GM23338 (cell line): Measurements from ENCODE around the gene TNMD. TPM values are rescaled to one million over a fixed set of nuclear protein-coding genes. Genes with fewer than 3 reads are reported as not detected.

Experiments
- ATAC-seq: fragments of 200-7000 bp; cut with Tn5 transposase; 3 replicates; pipeline ENCODE4 v1.9.1; 2020
- DNase-seq: peaks from one replicate; pipeline ENCODE4 v3.0.0-alpha.2; 2015; ENCODE audit warnings: low spot score
- H2AFZ ChIP-seq: fragments of 200-600 bp; sonication (generic); 2 replicates; pipeline ENCODE4 v1.8.0; 2016; ENCODE audit warnings: antibody characterized with exemption, mild to moderate bottlenecking, moderate library complexity
- H3F3A ChIP-seq: fragments of 200-600 bp; sonication (generic); replicated peaks from 2 replicates; pipeline ENCODE4 v1.8.0; 2017; ENCODE audit warnings: antibody characterized with exemption, mixed run types, low read depth
- H3K27ac ChIP-seq: fragments of 200-600 bp; sonication (generic); 2 replicates; pipeline ENCODE4 v1.6.1; 2016; ENCODE audit warnings: low read depth
- H3K27me3 ChIP-seq: fragments of 200-600 bp; sonication (generic); 2 replicates; pipeline ENCODE4 v1.8.0; 2016; ENCODE audit warnings: mild to moderate bottlenecking, mixed run types, moderate library complexity; ENCODE audit not compliant: insufficient read depth
- H3K36me3 ChIP-seq: fragments of 200-600 bp; sonication (generic); 2 replicates; pipeline ENCODE4 v1.8.0; 2016; ENCODE audit warnings: mild to moderate bottlenecking; ENCODE audit not compliant: insufficient read depth
- H3K4me1 ChIP-seq: fragments of 200-600 bp; sonication (generic); 2 replicates; pipeline ENCODE4 v1.8.0; 2016; ENCODE audit warnings: mild to moderate bottlenecking, moderate library complexity; ENCODE audit not compliant: insufficient read depth
- H3K4me2 ChIP-seq: fragments of 200-600 bp; sonication (generic); 2 replicates; pipeline ENCODE4 v1.7.1; 2017; ENCODE audit warnings: mixed run types
- H3K4me3 ChIP-seq: fragments of 200-600 bp; sonication (generic); 2 replicates; pipeline ENCODE4 v1.6.1; 2016; ENCODE audit warnings: mixed run types
- H3K79me2 ChIP-seq: fragments of 200-600 bp; sonication (generic); replicated peaks from 2 replicates; pipeline ENCODE4 v1.8.0; 2017; ENCODE audit warnings: mild to moderate bottlenecking; ENCODE audit not compliant: insufficient read depth
- H3K9me2 ChIP-seq: fragments of 200-600 bp; sonication (generic); 2 replicates; pipeline ENCODE4 v1.8.0; 2017; ENCODE audit not compliant: insufficient read depth
- H4K20me1 ChIP-seq: fragments of 200-600 bp; sonication (generic); replicated peaks from 2 replicates; pipeline ENCODE4 v1.8.0; 2017; ENCODE audit warnings: mild to moderate bottlenecking; ENCODE audit not compliant: insufficient read depth
- H3K27ac Mint-ChIP-seq: 2 replicates; pipeline ENCODE4 v1.8.0; 2020; ENCODE audit warnings: inconsistent platforms, mild to moderate bottlenecking, moderate library complexity, mixed read lengths
- H3K27me3 Mint-ChIP-seq: 3 replicates; pipeline ENCODE4 v1.8.0; 2022; ENCODE audit warnings: low read depth, mild to moderate bottlenecking, moderate library complexity, mixed read lengths, inconsistent platforms; ENCODE audit not compliant: insufficient read depth, poor library complexity
- H3K36me3 Mint-ChIP-seq: 3 replicates; pipeline ENCODE4 v1.8.0; 2021; ENCODE audit warnings: low read depth, mild to moderate bottlenecking, inconsistent platforms, moderate library complexity, mixed read lengths
- H3K4me1 Mint-ChIP-seq: 3 replicates; pipeline ENCODE4 v1.8.0; 2020; ENCODE audit warnings: mild to moderate bottlenecking, inconsistent platforms, mixed read lengths
- H3K4me3 Mint-ChIP-seq: 3 replicates; pipeline ENCODE4 v1.8.0; 2021; ENCODE audit warnings: moderate library complexity, mild to moderate bottlenecking, inconsistent platforms, mixed read lengths
- H3K9me3 Mint-ChIP-seq: 3 replicates; pipeline ENCODE4 v1.8.0; 2020; ENCODE audit warnings: moderate library complexity, mild to moderate bottlenecking, inconsistent platforms, mixed read lengths
- EZH2 ChIP-seq: fragments of 200-600 bp; sonication (generic); IDR thresholded peaks from one replicate; pipeline ENCODE4 v1.8.0; 2017; ENCODE audit warnings: antibody characterized with exemption, mild to moderate bottlenecking, low read depth; ENCODE audit not compliant: unreplicated experiment
- JUNB ChIP-seq: IDR thresholded peaks from one replicate; pipeline ENCODE4 v1.6.1; 2016; ENCODE audit warnings: antibody characterized with exemption; ENCODE audit not compliant: unreplicated experiment
- NANOG ChIP-seq: IDR thresholded peaks from 2 replicates; pipeline ENCODE4 v1.6.1; 2016; ENCODE audit warnings: antibody characterized with exemption, borderline replicate concordance
- STAT1 ChIP-seq: IDR thresholded peaks from one replicate; pipeline ENCODE4 v1.6.1; 2016; ENCODE audit warnings: antibody characterized with exemption; ENCODE audit not compliant: unreplicated experiment
- polyA plus RNA-seq: library from polyadenylated mRNA; unstranded; fragments of >200 nt; fragmentation: Nextera tagmentation; extraction: Ambion mirVana; gene quantifications from 2 replicates; pipeline ENCODE4 v1.2.1, GENCODE V29; 2016
- total RNA-seq: library from RNA; depleted of rRNA; stranded (reverse); fragments of >200 nt; shearing (Covaris generic); gene quantifications from 2 replicates; pipeline ENCODE4 v1.2.3, GENCODE V29; 2014
- TF ChIP-seq, protein P1 (sequence below): fragments of 250-450 bp; sonication (Bioruptor Pico); IDR thresholded peaks from 2 replicates; pipeline ENCODE4 v1.5.0; 2020; ENCODE audit warnings: mild to moderate bottlenecking, moderate library complexity
- TF ChIP-seq, protein P2 (sequence below): IDR thresholded peaks from 2 replicates; pipeline ENCODE4 v1.6.1; 2016; ENCODE audit warnings: antibody characterized with exemption

Gene TNMD
- total and polyA plus RNA-seq, 2 experiments from 2014 or later = 4.4 to 4.8 TPM

DNA sequence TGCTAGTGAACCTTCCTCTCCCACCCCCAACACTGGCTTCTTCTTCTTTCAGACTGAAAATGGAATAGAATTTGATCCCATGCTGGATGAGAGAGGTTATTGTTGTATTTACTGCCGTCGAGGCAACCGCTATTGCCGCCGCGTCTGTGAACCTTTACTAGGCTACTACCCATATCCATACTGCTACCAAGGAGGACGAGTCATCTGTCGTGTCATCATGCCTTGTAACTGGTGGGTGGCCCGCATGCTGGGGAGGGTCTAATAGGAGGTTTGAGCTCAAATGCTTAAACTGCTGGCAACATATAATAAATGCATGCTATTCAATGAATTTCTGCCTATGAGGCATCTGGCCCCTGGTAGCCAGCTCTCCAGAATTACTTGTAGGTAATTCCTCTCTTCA lies 14.7 kb downstream of the TNMD start (continued):
- TF ChIP-seq, protein P1, sequence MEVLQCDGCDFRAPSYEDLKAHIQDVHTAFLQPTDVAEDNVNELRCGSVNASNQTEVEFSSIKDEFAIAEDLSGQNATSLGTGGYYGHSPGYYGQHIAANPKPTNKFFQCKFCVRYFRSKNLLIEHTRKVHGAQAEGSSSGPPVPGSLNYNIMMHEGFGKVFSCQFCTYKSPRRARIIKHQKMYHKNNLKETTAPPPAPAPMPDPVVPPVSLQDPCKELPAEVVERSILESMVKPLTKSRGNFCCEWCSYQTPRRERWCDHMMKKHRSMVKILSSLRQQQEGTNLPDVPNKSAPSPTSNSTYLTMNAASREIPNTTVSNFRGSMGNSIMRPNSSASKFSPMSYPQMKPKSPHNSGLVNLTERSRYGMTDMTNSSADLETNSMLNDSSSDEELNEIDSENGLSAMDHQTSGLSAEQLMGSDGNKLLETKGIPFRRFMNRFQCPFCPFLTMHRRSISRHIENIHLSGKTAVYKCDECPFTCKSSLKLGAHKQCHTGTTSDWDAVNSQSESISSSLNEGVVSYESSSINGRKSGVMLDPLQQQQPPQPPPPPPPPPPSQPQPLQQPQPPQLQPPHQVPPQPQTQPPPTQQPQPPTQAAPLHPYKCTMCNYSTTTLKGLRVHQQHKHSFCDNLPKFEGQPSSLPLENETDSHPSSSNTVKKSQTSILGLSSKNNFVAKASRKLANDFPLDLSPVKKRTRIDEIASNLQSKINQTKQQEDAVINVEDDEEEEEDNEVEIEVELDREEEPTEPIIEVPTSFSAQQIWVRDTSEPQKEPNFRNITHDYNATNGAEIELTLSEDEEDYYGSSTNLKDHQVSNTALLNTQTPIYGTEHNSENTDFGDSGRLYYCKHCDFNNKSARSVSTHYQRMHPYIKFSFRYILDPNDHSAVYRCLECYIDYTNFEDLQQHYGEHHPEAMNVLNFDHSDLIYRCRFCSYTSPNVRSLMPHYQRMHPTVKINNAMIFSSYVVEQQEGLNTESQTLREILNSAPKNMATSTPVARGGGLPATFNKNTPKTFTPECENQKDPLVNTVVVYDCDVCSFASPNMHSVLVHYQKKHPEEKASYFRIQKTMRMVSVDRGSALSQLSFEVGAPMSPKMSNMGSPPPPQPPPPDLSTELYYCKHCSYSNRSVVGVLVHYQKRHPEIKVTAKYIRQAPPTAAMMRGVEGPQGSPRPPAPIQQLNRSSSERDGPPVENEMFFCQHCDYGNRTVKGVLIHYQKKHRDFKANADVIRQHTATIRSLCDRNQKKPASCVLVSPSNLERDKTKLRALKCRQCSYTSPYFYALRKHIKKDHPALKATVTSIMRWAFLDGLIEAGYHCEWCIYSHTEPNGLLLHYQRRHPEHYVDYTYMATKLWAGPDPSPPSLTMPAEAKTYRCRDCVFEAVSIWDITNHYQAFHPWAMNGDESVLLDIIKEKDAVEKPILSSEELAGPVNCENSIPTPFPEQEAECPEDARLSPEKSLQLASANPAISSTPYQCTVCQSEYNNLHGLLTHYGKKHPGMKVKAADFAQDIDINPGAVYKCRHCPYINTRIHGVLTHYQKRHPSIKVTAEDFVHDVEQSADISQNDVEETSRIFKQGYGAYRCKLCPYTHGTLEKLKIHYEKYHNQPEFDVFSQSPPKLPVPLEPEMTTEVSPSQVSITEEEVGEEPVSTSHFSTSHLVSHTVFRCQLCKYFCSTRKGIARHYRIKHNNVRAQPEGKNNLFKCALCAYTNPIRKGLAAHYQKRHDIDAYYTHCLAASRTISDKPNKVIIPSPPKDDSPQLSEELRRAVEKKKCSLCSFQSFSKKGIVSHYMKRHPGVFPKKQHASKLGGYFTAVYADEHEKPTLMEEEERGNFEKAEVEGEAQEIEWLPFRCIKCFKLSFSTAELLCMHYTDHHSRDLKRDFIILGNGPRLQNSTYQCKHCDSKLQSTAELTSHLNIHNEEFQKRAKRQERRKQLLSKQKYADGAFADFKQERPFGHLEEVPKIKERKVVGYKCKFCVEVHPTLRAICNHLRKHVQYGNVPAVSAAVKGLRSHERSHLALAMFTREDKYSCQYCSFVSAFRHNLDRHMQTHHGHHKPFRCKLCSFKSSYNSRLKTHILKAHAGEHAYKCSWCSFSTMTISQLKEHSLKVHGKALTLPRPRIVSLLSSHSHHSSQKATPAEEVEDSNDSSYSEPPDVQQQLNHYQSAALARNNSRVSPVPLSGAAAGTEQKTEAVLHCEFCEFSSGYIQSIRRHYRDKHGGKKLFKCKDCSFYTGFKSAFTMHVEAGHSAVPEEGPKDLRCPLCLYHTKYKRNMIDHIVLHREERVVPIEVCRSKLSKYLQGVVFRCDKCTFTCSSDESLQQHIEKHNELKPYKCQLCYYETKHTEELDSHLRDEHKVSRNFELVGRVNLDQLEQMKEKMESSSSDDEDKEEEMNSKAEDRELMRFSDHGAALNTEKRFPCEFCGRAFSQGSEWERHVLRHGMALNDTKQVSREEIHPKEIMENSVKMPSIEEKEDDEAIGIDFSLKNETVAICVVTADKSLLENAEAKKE = no peak
- no peak for TF ChIP-seq STAT1
- no peak for TF ChIP-seq NANOG

DNA sequence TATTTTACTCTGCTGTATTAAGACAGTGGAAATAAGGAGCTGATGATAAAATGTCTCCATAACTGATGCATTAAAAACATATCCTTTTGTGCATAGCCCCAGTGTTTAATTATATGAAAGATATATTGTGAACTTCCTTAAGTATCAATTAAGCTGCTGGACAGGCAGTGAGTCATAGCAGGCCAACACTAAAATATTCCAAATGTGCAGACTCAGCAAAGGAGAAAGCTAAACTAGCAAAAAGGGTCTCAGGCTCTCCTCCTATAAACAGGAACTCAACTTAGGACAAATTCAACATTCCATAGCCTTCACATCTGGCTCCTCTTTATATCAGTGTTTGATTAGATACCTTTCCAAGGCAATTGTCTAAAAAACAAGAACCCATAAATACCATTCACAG lies 15.6 kb downstream of the TNMD start:
- Histone ChIP-seq H3K36me3 (no peaks in the 10 kb centered on the region), H2AFZ (no peak overlapping the region), H3K27me3 (no peaks in the 10 kb centered on the region), H3K79me2 (no peaks in the 10 kb centered on the region), H3K4me1 (peaks cover 16% of the 10 kb centered on the region; the same call in 1 of the 2 replicates), H3K4me3 (no peak overlapping the region), H3K9me2 (no peaks in the 10 kb centered on the region), H3K27ac (no peak overlapping the region), H3F3A (no peaks in the 10 kb centered on the region), H3K4me2 (no peak overlapping the region), H4K20me1 (no peaks in the 10 kb centered on the region)
- Mint-ChIP-seq H3K27me3 (peaks cover 2% of the 10 kb centered on the region), H3K4me3 (no peak overlapping the region), H3K36me3 (no peaks in the 10 kb centered on the region), H3K4me1 (peaks cover 29% of the 10 kb centered on the region), H3K27ac (no peak overlapping the region), H3K9me3 (no peaks in the 10 kb centered on the region)
- ATAC-seq (no peak), DNase-seq (no peak)
- TF ChIP-seq NANOG (no peak), STAT1 (no peak), EZH2 (no peak), JUNB (no peak)
- TF ChIP-seq, protein P2, sequence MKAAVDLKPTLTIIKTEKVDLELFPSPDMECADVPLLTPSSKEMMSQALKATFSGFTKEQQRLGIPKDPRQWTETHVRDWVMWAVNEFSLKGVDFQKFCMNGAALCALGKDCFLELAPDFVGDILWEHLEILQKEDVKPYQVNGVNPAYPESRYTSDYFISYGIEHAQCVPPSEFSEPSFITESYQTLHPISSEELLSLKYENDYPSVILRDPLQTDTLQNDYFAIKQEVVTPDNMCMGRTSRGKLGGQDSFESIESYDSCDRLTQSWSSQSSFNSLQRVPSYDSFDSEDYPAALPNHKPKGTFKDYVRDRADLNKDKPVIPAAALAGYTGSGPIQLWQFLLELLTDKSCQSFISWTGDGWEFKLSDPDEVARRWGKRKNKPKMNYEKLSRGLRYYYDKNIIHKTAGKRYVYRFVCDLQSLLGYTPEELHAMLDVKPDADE = no peak
